Dermis blood vessel endothelial cell (primary cell): ENCODE data around the gene PITPNM3. TPM values are rescaled to one million over a fixed set of nuclear protein-coding genes. Genes with fewer than 3 reads are reported as not detected.

Experiments
- DNase-seq: peaks from one replicate; pipeline ENCODE4 v3.0.0; 2010
- total RNA-seq: library from RNA; depleted of rRNA; stranded (reverse); fragments of >200 nt; gene quantifications from 2 replicates; pipeline ENCODE4 v1.2.3, GENCODE V29; 2014

PITPNM3 gene
- total RNA-seq, 1 donor from 2014 or later: 0.34 TPM

- no peak for DNase-seq
Observed at GRCh38 chr17:6525141-6525540, 31.2 kb downstream of the PITPNM3 start.

- DNase-seq: no peak
Observed at GRCh38 chr17:6524520-6524919, 31.8 kb downstream of the PITPNM3 start.

GRCh38 chr17:6523809-6524355, 32.5 kb downstream of the PITPNM3 start:
- DNase-seq: no peak

- peak; percentile 16 for DNase-seq
Observed at GRCh38 chr17:6523330-6523729, 33.0 kb downstream of the PITPNM3 start.

- DNase-seq: no peak
Observed at GRCh38 chr17:6521586-6521985, 34.8 kb downstream of the PITPNM3 start.

DNA sequence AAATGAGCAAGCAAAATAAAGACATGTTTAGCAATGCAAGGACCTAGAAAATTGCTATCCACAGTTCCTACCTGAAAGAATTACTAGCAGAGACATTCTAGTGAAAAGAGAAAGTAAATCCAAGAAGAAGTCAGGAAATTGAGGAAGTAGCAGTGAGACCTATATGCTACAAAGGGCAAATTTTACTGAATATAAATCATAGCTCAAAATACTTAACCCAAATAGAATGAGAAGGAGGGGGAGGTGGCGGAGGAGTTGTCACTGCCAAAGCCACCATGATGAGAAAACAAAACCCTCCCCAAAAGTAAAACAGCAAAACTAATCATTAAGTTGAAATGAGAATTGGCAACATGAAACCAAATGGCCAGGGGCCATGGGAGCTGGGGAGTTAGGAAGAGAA, 39.3 kb downstream of the PITPNM3 start:
- no peak for DNase-seq

DNA sequence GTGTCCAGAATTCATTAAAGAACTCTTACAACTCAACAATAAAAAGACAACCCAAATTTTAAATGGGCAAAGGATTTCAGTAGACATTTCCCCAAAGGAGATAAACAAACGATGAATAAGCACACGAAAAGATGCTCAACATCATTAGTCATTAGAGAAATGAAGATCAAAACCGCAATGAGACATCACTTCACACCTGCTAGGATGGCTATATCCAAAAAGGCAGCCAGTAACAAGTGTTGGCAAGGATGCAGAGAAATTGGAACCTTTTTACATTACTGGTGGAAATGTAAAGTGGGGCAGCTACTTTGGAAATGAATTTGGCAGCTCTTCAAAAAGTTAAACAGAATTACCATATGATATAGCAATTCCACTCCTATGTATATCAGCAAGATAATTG, 42.0 kb downstream of the PITPNM3 start:
- DNase-seq: no peak

- DNase-seq: peak; percentile 77
Observed at GRCh38 chr17:6512552-6512951, 43.8 kb downstream of the PITPNM3 start.

DNA sequence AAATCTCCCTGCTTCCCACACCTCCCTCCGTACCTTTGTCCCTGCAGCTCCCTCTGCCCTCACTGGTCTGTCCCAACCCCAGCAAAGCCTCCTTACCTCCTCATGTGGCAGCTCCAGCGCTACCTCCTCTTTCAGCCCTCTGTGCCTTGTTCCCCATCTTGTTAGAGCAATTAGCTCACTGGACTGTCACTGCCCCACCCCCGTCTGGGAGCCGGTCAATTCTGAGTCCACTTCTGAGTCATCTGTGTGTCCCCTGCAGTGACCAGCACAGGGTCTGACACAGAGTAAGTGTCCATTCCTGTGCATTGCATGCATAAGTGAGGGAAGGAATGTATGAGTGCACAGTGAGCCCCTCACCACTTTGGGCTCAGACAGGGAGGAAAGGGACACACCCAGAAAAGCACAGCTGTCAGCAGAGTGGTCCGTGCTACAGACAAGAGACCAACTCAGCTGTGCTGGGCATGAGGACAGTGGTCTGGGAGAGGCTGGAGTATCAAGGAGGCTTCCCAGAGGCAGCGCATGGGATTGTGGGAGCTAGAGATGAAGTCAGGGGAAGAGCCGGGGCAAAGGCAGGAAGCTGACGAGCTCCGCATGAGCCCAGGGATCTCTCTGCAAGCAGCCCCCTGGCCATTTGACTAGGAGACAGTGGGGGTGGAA, 45.9 kb downstream of the PITPNM3 start:
- peak; percentile 44 for DNase-seq

DNA sequence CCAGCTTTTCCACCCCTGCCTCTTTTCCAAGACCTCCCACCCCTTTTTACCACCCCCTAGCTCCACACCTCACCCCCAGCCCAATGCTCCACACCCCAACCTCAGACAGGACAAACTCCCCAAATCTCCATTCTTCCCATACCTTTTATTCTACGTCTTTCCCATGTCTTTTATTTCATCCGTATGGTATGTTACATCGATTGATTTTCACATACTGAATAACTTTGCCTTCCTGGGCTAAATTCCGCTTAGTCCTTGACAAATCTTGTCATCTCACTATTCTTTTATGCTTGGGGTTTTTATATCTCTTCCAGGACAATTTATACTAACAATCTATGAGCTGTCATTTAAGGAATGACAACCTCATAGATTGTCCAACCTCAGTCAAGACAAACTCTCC, 46.4 kb downstream of the PITPNM3 start:
- DNase-seq: no peak

GRCh38 chr17:6509031-6509771, 47.2 kb downstream of the PITPNM3 start:
- no peak for DNase-seq

DNA sequence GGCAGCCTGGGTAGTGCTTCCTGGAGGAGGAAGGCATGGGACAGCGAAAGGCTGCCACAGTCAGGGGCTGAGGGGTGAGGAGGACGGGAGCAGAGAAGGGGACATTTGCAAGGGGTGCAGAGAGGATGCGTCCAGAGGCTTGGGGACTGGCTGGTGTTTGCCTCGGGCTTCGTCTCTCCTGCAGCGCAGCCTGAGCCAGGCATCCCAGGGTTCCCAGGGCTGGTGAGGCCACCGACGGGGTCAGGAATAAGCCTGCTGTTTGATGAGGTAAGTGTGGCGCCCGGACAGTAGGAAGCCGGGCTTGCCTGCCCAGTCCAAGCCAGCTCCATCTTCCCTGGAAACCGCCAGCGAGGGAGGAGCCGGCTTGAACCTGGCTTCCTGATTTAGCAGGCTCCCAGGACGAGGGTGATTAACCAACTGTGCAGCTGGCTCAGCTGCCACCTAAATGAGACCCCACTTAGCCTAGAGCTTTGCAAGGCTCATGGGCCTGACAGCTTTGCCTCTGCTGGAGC, 47.8 kb downstream of the PITPNM3 start:
- DNase-seq: peak; percentile 7

GRCh38 chr17:6508016-6508415, 48.3 kb downstream of the PITPNM3 start:
- no peak for DNase-seq

DNA sequence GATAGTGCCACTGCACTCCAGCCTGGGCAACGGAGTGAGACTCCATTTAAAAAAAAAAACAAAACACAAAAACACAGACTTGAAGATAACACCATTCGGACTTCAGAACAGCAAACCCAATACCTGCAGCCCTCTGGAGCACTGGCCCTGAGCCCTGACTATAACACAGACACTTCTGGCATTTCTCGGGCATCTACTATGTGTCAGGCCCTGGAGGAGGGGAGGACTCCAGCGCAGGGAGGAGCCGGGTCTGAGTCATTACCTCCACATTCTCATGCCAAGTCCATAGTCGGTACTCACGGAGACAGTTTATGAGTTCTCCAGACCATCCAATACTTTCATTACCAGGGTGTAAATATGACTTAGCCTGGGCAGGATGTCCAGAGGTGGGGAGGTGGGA, 48.8 kb downstream of the PITPNM3 start:
- peak; percentile 93 for DNase-seq

GRCh38 chr17:6506679-6507231, 49.6 kb downstream of the PITPNM3 start:
- peak; percentile 26 for DNase-seq

DNA sequence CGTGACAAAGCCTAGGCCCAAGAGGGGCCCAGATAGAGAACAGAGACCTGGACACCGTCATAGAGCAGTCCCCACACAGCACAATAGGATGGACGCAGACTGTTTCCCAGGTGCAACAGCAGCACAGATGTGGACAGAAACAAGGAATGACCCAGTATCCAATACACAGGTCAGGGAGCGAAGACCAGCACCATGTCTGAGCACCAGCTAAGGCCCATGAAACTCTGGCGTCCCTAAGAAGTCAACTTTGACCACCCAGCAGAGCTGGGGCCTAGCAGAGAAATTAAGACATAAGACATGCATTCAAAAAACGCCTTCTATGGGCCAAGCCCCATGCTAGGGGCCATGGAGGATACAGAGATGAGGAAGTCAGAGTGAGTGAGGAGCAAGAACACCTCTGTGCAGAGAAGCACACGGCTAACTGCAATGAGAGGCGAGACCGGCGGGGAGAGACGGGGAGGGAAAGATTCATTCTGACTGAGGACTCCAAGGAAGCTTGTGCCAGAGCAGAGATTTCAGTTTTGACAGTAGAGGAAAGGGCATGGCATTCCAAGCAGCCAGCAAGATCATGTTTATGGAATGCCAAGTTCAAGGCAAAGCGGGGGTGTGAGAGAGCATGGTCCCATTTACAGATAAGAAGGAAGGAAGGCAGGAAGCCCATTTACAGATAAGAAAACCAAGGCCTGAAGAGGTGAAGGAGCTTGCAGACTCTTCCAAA, 50.8 kb downstream of the PITPNM3 start:
- DNase-seq: peak; percentile 63

GRCh38 chr17:6503641-6504195, 52.6 kb downstream of the PITPNM3 start:
- no peak for DNase-seq

DNA sequence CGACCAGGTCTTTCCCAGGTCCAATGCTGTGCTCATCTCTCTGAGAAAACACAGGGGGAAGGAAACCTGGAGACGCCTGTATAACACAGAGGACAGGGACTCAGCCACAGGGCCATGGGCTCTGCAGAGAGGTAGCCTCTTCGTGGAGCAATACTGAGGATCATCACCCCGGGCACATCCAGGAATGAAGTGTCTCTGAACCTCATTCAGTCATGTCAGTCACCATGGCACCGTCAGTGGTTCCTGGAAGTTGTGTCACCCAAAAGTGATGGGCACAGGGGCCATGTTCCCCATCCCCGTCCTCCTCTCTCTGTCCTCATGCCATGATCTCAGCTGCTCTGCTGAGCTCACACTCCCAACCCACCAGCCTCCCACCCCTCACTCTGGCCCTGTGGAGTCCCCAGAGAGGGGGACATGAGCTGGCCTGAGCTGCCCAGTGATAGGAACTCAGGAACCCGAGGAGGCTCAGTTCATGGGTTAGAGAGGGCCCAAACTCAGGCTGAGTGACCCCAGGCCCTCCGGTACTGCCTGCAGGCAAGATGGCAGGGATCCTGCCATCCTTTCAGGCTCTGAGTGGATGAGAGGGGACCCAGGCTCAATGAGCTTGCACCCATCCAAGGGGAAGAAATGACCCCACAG, 53.4 kb downstream of the PITPNM3 start:
- DNase-seq: no peak

DNA sequence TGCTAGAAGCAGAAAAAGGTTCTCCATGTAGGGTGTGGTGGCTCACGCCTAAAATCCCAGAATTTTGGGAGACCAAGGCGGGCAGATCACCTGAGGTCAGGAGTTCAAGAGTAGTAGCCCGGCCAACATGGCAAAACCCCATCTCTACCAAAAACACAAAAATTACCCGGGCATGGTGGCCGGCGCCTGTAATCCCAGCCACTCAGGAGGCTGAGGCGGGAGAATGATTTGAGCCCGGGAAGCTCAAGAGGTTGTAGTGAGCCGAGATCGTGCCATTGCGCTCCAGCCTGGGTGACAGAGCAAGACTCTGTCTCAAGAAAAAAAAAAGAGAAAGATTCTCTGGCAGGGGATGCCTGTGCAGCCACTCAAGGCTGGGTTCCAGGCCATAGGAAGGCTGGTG, 54.2 kb downstream of the PITPNM3 start:
- DNase-seq: no peak

DNA sequence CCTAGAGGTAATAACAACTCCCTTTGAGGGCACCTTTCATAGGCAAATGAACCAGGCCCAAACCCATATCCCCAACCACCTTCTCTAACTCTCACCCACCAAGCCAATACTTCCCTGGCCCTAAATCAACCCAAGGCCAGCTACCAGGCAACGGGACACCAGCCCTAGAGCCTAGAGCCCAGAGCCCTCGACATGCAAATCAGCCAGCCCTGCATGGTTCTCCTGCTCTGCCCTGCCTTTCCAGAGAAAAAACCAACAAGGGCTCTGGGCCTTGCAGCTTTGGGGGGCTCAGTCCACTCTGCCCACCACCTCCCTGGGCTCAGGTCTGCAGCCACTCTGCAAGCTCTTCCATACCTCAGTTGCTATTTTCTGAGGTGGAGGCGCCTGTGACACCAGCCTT, 55.0 kb downstream of the PITPNM3 start:
- DNase-seq: no peak

- DNase-seq: no peak
Observed at GRCh38 chr17:6498901-6499540, 57.3 kb downstream of the PITPNM3 start.

DNA sequence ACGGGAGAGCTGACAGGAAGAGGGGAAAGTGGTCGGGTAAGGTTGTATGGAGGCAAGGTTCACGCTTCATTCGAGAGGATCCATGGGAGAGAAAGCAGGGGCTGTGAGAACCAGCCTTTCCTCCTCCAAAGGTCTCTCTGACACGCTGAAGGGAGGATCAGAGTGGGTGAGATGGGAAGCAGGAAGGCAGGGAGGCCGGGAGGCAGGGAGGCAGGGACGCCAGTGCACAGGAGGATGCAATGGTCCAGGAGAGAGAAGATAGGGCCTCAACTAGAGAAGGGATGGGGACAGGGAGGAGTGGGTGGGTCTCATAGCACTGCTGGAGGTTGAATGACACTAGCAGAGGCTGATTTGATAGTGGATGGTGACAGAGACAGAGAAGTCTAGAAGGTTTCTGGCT, 58.0 kb downstream of the PITPNM3 start:
- DNase-seq: no peak
